Activated CD4-positive, alpha-beta T cell treated with anti-CD3 and anti-CD28 coated beads for 4 hours (primary cell): Measurements from ENCODE around the gene PAPPA2.
"Not testable (repeated sequence)": the region's sequence is repeated elsewhere in the genome, so short reads cannot be mapped to it uniquely, and the experiment has no call there.

Experiments
- DNase-seq, 2 donors: peaks; one replicate each; pipeline ENCODE4 v3.0.0-alpha.2; 2020

PAPPA2 gene, protein sequence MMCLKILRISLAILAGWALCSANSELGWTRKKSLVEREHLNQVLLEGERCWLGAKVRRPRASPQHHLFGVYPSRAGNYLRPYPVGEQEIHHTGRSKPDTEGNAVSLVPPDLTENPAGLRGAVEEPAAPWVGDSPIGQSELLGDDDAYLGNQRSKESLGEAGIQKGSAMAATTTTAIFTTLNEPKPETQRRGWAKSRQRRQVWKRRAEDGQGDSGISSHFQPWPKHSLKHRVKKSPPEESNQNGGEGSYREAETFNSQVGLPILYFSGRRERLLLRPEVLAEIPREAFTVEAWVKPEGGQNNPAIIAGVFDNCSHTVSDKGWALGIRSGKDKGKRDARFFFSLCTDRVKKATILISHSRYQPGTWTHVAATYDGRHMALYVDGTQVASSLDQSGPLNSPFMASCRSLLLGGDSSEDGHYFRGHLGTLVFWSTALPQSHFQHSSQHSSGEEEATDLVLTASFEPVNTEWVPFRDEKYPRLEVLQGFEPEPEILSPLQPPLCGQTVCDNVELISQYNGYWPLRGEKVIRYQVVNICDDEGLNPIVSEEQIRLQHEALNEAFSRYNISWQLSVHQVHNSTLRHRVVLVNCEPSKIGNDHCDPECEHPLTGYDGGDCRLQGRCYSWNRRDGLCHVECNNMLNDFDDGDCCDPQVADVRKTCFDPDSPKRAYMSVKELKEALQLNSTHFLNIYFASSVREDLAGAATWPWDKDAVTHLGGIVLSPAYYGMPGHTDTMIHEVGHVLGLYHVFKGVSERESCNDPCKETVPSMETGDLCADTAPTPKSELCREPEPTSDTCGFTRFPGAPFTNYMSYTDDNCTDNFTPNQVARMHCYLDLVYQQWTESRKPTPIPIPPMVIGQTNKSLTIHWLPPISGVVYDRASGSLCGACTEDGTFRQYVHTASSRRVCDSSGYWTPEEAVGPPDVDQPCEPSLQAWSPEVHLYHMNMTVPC (N-terminal part only)

DNA sequence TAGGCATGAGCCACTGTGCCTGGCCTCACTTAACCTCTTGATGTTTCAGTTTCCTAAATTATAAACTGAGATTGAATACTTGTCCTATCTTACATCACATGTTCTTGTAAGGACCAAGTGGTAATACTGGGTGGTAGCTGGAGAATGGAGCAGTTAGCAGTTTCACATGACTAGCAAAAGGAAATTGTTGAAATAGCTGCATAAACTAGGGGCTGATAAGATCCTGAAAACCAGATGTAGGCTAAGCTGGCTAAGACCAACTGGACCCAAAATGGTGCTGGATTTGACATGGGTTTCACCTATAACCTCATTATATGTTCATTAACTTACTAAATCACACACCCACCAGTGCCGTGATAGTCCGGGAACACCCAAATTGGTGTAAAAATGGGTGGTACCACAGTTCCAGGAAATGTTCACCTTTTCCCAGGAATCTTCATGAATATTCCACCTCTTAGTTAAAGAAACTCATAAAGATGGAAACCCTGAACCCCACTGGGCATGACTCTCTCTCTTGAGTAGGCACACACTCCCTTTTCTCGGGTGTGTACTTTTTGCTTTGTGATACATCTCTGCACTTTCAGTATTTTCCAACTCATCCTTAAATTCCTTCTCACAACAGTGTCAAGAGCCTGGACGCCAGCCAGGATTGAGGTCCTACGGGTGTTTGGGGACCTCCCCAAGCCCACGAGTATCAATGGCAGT is at the start of gene PAPPA2:
TSS of gene PAPPA2 (plus strand) at position 502 of the 705 bp plus-strand sequence. CDS start 93,148 bp downstream, outside the sequence.
- no peak for DNase-seq

DNA sequence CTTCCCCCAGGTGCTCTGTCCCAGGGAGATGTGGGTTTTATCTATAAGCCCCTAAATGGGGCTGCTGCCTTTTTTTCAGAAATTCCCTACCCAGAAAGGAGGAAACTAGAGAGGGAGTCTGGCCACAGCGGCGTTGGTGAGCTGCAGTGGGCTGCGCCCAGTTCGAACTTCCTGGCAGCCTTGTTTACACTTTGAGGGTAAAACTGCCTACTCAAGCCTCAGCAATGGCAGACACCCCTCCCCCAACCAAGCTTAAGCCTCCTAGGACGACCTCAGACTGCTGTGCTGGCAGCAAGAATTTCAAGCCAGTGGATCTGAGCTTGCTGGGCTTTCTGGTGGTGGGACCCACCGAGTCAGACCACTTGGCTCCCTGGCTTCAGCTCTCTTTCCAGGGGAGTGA is 46.2 kb upstream of the PAPPA2 start:
- no peak for DNase-seq

DNA sequence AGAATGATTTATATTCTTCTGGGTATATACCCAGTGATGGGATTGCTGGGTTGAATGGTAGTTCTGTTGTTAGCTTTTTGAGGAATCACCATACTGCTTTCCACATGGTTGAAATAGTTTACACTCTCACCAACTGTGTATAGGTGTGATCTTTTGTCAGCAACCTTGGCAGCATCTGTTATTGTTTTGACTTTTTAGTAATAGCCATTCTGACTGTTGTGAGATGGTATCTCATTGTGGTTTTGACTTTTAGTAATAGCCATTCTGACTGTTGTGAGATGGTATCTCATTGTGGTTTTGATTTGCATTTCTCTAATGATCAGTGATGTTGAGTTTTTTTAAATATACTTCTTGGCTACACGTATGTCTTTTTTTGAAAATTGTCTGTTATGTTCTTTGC is 43.4 kb upstream of the PAPPA2 start:
- not testable (repeated sequence) for DNase-seq

DNA sequence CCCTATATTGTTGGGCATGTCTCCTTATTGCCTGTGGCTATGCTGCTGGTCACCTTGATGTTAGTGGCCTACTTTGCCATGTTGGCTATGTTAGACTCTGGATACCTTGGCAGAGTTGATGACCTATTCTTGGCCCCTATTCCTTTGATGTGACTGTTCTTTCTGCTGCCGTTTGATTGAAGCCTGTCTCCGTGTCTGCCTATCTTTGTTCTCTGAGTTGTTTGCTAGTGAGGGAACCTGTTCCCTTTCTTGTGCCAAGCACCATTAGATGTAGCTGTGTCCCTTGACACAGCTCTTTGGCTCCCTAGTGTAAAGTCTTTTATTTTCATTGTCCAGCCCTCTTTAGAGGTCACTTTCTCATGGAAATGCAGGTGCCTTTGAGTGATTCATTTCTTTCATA is 28.7 kb upstream of the PAPPA2 start:
- no peak for DNase-seq

GRCh38 chr1:176436251-176436650 is 26.7 kb upstream of the PAPPA2 start:
- no peak for DNase-seq

DNA sequence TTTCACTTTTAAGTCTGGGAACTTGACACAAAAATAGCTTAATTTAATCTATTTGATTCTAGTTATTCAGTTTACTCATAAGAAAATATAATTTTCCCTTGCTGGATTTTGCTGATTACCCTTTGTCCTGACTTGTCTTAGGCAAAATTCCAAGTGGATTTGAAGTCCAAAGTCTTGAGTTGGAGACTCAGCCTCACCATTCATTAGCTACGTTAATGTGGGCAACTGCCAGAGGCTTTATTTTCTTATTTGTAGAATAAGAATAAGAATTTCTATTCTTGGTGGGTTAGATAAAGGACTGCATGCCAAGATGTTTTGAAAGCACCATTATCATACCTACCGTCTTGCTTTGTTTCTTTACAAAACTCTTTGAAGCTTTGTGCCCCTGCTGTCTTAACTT is 22.8 kb upstream of the PAPPA2 start:
- no peak for DNase-seq

DNA sequence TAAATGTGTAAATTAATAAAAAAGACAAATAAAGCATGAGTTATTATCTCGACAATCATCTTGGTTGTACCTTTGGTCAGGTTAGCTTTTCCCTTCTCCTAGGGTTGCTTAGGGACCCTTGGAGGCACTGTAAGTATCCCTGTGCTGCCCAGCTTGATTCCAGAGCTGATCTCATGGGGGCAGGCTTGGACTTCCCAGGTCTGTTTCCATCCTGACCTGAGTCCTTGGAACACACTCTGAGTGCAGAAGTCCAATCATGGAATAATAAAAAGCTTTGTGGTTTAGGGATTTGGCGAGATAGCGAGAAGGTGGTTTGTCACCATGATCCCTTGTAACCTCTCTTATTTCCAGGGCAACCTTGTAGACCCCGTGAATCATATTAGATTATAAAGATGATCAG is 18.7 kb upstream of the PAPPA2 start:
- no peak for DNase-seq

- no peak for DNase-seq
These were observed 17.6 kb upstream of the PAPPA2 start for GRCh38 chr1:176445402-176445801.

DNA sequence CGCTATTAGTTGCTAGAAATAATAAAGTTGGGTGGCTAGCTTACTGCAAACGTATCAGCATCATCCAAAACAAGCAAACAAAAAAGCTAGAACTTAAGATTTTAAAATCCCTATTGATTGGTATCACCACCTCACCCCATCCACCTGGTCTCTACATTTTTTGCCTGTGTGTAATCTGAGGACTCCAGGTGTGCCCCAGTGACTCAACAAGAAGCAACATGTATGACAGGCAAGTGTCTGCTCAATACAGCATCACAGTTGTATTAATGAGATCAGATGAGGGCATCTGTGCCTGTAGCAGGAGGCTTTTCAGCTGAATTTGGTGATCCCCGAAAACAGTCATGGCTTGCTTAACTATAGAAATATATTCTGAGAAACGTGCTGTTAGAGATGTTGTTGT is 14.6 kb upstream of the PAPPA2 start:
- DNase-seq, result no peak

- no peak for DNase-seq
These were observed 12.4 kb upstream of the PAPPA2 start for GRCh38 chr1:176450526-176450925.

DNA sequence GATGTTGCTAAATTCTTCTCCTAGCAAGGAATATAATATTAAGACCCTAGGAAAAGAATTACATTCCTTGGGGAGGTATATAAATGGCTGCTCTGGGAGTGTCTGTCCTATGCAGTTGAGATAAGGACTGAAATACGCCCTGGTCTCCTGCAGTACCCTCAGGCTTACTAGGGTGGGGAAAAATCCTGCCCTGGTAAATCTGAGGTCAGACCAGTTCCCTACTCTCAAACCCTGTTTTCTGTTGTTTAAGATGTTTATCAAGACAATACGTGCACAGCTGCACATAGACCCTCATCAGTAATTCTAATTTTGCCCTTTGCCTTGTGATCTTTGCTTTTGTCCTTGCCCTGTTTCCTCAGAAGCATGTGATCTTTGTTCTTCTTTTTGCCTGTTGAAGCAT is 11.2 kb upstream of the PAPPA2 start:
- not testable (repeated sequence) for DNase-seq

GRCh38 chr1:176456795-176457194 is 6.2 kb upstream of the PAPPA2 start:
- no peak for DNase-seq

DNA sequence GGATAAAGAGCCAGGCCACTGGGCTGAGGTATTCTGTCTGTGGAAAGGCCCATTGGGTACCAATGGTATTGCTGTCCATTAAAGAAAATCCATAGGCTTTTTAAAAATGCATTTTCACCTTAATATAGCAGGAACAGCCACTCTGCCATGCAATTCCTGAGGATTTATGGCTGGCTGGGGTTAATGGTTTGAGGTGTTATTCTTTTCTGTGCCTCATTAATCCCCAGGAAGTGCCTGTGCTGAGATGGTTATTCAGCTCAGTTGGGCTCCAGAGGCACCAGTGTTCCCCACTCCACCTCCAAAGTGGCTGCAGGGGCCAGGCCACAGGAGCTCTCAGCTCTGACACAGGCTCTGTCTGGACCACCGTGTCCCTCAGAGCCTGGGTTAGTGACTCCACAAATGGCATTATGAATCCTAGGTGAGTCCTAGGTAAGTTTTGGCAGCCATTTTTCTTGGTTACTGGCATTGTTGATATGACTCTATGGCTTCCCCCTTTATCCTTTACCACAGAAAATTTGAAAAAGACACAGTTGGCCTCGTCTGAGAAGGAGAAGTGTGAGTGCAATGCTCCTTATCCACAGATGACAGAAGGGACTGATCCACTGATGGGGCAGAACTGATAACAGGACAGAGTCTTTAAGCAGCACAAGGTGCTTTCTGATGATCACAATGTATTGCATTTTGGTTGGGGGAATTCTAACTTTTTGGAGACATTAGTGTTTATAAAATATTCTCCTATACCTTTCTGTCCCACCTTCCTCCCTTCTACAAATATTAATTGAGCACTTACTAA is 2.2 kb upstream of the PAPPA2 start:
- DNase-seq, result no peak

DNA sequence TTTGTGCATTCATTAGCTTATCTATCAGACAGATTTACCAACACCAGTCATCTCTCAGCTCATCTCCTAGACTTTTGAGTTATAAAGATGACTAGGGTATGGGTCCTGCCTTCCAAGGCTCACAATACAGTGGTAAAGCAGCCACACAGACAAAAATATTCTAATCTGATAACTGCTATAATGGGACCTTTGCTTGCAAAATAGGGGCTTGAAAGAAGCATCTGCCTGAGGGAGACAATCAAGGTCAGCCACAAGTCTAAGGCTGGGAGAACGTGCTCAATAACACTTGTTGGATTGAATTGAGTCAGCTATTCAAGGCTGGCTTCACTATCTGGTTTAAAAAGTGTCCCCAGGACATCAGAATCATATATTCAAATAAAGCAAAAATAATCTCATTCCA is 1.4 kb upstream of the PAPPA2 start:
- DNase-seq, result no peak

DNA sequence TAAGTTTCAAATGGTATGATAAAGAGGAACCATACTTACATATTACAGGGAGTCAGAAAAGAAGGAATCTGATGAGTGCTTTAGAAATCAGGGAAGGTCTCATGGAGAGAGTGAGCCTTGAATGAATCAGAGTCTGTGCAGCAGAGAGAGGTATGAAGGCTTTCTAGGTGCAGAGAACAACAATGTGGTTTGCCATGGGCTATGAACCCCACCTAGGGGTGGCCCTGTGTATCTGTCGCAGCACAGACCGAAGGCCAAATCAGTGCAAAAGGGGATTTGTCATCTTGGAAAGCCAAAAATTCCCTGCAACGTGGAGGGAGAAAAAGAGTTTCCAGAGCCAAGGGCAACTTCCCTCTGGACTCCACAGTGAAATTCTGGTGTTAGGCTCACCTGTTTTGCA is 3.5 kb downstream of the PAPPA2 start:
- no peak for DNase-seq

GRCh38 chr1:176469450-176470010 is 6.6 kb downstream of the PAPPA2 start:
- no peak for DNase-seq

- no peak for DNase-seq
These were observed 8.6 kb downstream of the PAPPA2 start for GRCh38 chr1:176471338-176472121.

- no peak for DNase-seq
These were observed 17.0 kb downstream of the PAPPA2 start for GRCh38 chr1:176479971-176480370.

DNA sequence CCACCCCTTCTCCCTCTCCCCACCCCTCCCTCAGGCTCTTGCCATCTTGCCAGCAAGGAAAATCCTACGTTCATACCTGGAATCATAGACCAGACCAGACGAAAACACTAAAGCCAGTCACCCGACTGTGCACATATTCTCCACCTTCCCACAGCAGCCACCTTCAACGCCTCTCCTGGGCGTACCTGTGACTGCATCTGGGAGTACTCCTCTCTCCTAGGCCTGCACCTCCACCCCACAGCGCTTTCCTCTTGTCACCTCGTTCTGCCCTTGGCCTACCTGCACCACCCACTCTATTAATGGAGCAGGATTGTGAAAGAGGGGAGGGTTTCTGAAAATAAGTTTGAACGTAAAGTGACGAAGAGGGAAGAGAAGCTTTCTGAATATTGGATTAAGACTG is 17.8 kb downstream of the PAPPA2 start:
- no peak for DNase-seq

- DNase-seq, result no peak
These were observed 22.1 kb downstream of the PAPPA2 start for GRCh38 chr1:176485083-176485482.

DNA sequence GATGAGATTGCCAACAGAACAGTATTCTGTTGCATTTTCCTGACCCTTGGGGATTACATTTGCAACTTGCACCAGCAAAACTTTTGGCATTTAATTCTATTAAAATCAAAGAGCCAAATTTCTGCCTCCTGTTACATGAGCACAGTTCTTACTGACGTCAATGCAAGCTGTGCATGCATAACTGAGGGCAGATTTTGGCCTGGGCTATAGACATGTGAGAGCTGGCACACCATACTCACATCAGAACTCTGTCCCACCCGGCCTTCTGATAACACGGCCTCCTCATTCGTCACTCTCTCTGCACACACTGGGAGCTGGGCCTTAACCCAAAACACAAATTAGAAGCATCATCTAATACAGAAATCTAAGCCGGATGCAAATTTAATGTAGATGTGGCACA is 31.5 kb downstream of the PAPPA2 start:
- DNase-seq, result no peak
